ENCODE data around the gene KIDINS220.
"Not testable (repeated sequence)": the region's sequence is repeated elsewhere in the genome, so short reads cannot be mapped to it uniquely, and the experiment has no call there.

KIDINS220 gene

DNA sequence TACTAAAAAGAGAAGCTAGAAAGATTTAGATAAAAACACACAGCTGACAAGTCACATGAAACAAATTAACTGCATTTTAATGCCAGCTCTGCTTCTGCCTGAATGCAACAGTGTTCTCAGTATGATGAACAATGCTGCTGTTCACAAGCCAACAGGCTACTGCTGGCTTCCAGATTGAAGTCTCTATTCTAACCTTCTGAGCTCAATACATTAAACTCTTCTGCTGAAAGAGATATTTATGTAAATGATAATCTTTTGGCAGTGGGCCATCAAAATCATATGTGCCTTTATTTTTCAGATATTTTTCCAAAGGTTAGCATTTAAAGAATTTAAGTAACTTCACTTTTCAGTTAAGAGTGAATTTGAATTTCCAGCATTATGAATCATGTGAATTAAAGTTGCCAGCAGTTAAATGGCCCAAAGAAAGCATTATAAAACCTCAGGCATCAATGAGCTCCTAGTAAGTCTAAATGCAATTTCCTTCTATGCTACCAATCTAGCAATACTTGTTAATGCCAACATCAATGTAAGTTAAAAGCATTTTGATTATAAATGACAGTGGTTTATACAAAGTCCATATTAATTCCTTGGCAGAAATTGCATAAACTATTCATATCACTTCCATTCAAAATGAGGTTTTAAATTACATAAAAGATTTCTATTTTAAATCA lies 83.2 kb downstream of the KIDINS220 start:
- no peak for DNase-seq (ENCODE audit: low spot score)

DNA sequence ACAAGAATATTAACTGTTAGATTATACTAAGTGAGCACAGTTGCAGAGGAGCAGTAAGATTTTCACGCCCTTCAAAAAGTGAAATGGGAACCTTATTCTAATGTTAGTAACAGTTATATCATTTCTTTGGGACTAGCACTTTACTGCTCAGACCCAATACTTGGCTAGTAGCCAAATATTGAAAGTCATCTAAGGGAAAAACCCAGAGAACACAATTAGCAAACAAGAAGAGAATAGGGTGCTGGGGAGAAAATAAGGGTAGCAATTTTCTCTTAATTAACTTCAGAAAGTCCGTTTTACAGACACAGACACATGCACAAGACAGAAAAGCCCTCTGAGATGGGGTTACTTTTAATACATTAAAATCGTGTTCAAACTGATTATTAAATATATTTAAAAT lies 83.8 kb downstream of the KIDINS220 start:
- no peak for DNase-seq (ENCODE audit: low spot score)

GRCh38 chr2:8752385-8752784 lies 85.0 kb downstream of the KIDINS220 start:
- DNase-seq (ENCODE audit: low spot score): no peak

DNA sequence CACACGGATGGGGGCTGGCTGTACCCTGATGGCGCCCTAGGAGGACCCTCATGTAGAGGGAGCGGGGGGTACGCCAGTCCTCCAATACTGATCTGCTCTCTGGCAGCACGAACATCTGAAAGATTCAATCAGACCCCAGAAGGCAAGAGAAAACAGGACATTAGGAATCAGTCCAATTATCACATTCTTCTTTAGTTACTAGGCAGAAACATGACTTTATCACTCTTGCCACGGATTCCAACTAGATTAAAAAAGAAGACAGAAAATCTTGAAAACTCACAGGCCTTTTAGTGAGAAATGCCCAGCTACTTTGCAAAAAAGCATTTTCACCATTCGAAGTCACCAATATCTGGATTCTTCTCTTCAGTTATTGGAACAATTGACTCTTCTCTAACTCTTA lies 87.2 kb downstream of the KIDINS220 start:
- DNase-seq (ENCODE audit: low spot score): no peak

DNA sequence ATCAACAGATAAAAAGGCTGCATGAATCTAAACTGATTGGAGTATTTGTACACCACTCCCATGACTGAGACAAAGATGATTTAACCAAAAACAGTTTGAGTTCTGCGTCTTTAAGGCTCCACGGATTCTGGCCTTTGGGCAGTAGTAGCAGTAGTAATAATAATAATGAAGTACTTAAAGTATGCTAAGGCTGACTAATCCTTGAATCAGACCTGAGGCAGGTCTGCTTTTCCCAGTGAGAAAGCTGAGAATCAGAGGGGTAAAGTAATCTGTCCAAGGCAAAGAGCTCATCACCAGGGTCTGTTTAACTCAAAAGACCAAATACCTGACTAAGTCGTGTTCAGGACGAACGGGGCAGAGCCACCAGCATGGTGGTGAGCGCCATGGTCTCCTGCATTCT lies 94.2 kb downstream of the KIDINS220 start:
- DNase-seq (ENCODE audit: low spot score): no peak

- no peak for DNase-seq (ENCODE audit: low spot score)
These were observed 97.3 kb downstream of the KIDINS220 start for GRCh38 chr2:8740136-8740535.

DNA sequence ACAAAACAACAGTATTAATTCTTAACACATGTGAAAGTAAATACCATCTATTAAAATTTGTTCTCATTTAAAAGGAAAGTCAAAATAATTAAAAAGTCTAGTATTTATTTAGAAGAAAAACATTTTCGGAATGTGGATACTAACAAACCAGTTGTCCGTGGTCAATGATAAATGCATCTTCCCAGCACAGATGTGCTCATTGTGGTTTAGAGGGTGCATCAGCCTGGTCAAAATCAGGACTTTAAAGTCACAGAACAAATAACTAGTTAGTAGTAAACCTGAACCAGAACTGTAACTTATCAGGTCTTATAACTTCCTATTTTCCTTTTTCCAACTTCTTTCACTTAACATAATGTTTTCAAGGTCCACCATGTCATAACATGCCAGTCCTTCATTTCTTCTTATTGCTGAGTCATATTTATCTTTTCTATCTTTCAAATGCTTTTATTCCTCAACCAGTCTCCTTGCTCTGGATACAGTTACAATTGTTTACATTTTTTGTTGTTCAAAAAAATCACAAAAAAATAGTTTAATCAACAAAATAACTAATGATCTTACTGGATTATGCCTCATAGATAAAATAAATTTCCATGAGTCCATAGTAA lies 99.7 kb downstream of the KIDINS220 start:
- no peak for DNase-seq (ENCODE audit: low spot score)

DNA sequence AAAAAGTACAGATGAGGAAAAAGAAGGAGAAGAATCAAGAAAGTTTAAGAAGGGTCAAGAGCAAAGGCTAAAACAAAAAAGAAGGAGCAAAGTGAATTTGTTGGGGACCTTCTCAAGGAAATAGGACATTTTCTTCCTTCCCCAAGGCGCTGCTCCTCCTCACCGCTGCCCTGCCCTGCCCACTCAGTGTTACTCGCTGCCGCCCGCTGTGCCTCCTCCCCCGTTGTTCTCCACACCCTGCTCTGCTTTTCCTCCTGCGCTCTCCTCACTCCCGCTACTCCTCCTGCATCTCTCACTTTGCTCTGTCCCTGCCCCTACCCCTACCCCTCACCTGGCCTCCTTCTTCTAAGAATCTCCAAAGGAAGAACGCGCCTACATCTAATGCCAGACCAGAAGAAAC lies 104.8 kb downstream of the KIDINS220 start:
- no peak for DNase-seq (ENCODE audit: low spot score)

DNA sequence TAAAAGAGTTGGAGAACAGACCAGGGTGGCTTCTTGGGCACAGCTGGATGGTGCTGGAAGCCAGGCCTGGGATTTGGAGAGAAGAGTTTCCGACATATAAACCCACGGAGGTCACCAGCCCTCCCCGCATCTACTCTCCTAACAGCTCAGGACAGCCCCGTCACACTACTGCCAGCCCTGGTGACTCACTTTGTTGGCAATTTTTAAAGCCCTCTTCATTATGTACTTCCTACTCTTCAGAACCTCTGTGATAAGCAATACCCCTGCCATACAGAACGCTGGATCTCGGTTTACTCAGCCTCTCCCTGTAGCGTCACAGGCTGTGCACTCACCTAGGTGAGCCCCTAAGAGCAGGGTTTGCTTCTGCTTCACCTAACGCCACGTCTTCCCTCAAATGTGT lies 107.5 kb downstream of the KIDINS220 start:
- no peak for DNase-seq (ENCODE audit: low spot score)

DNA sequence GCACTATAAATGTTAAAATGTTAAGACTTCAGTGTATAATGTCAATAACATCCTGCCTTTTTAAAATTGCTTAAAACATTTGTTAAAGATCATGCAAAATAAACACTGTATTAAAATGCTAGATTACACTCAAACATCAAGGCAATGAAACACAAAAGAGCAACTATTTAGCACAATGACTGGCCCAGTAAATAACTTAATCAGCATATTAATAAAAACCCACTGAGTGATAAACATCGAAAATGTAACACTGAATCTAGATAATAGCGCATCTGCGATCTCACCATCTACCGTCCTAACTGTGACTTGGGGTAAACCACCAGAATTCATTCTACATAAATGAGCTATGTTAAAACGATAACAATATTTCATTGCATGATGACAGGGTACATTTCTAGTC lies 108.3 kb downstream of the KIDINS220 start:
- DNase-seq (ENCODE audit: low spot score): not testable (repeated sequence)

DNA sequence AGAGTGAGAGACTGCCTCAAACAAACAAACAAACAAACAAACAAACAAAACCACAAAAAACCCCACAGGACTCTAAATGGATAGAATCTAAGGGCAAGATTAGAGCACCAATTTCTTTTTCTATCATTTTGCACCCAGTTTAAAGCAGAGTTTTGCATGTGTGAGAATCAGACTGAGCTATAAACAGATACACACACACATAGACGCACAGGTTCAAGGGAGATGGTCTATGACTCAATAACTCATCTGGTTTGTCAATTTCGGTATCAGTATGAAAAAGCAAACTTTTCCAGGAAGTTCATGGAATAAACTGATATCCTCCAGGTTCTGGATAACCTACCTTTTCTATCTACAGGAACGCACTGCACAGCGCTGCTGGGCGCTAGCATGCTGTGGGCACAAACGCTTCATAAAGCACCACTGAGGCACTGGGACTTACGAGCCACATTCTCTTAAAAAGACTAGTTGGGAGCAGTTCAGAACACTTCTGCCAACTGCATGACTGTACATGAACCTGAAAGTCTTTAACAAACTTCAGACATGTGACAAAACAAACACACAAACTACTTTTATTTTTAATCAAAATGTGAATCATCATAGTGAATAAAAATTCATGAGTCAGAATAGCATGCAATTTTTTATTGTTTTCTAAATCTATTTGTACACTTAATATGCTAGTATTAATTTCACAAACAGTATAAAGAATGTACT lies 109.0 kb downstream of the KIDINS220 start:
- no peak for DNase-seq (ENCODE audit: low spot score)

DNA sequence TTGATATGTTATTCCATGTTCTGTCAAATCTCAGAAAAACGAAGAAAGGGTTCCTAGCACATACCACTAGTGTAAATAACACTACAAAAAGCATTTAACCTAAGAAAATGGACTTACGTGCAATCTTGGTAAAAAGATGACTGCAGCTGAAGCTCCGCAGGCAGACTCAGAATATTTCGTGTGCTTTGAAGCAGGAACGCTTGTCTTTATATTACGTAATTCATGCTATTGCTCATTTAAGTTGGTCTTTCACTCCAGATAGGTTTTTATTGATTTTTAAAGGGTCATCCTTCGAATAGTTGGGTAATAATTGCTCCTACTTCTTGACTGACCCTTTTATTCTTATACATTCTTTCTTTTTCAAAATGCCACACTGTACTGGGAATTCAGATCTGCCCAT lies 111.6 kb downstream of the KIDINS220 start:
- no peak for DNase-seq (ENCODE audit: low spot score)

DNA sequence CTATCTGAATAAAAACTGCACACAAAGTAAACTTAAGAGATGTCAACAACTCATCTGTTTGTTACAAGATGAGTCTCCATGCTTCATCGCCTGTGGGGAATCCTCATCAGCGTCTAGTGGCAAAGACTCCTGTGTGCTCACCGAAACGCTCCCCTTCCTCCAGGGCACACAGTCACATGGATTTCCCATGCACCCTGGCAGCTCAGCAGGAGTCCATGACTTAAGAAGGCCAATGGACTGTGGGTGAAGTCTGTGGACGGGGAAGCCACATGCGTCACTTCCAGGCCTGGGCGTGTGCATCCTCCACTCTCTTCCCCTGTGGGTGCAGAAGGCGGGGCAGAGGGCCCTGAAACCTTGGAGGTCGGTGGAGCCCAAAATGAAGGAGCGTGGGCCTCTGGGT lies 114.4 kb downstream of the KIDINS220 start:
- DNase-seq (ENCODE audit: low spot score): no peak

GRCh38 chr2:8721410-8721809 lies 116.0 kb downstream of the KIDINS220 start:
- DNase-seq (ENCODE audit: low spot score): no peak

- DNase-seq (ENCODE audit: low spot score): no peak
These were observed 116.7 kb downstream of the KIDINS220 start for GRCh38 chr2:8720741-8721140.

- no peak for DNase-seq (ENCODE audit: low spot score)
These were observed 117.9 kb downstream of the KIDINS220 start for GRCh38 chr2:8719528-8719927.

GRCh38 chr2:8714971-8715370 lies 122.4 kb downstream of the KIDINS220 start:
- DNase-seq (ENCODE audit: low spot score): no peak

GRCh38 chr2:8714283-8714682 lies 123.1 kb downstream of the KIDINS220 start:
- no peak for DNase-seq (ENCODE audit: low spot score)

- no peak for DNase-seq (ENCODE audit: low spot score)
These were observed 126.5 kb downstream of the KIDINS220 start for GRCh38 chr2:8710951-8711350.

DNA sequence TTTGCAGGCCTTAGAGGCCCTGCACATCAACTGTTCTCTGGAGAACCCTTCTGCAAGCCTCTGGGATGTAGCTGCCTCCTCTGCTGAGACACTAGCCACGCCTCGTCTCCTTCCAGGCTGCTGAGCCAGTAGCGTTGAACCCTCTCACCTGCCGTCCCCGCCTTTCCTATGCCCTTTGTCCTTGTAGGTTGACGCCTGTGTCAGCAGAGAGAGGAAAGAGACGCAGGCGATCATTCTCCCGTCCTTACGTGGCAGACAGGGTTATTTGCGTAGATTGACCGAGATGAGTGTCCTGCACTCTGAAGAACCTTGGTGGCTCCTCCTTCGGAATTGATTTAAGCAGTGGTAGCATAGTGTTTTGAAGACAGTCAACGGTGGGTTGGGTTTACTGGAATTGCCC lies 127.8 kb downstream of the KIDINS220 start:
- no peak for DNase-seq (ENCODE audit: low spot score)

GRCh38 chr2:8704906-8705305 lies 132.5 kb downstream of the KIDINS220 start:
- DNase-seq (ENCODE audit: low spot score): no peak

- no peak for DNase-seq (ENCODE audit: low spot score)
These were observed 135.6 kb downstream of the KIDINS220 start for GRCh38 chr2:8701681-8702379.

DNA sequence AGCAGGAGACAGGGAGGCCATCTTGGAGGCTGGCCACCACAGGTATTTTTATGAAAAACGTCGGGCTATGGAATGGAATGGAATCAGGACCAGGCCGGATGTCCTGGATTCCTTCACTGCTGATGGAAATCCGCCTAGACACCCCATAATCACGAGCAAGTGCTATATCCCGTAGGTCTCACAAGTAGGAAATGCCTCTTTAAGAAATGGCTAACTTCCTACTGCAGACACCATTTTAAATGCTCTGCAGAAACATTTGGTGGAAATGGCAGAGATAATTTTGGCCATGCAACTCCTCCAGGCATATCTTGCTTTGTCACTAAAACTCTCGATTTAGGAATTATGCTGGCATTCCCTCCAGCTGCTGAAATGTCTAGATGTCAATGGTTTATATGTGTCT lies 137.6 kb downstream of the KIDINS220 start:
- no peak for DNase-seq (ENCODE audit: low spot score)

Measured in RKO (cell line).